ENCODE results near the gene RAD21L1.

RAD21L1 gene

GRCh38 chr20:1287306-1287705 lies 61.5 kb downstream of the RAD21L1 start:
- no peak overlapping the region for H3K4me3 ChIP-seq (ENCODE audit: low read depth, low read length)
- TF ChIP-seq CTCF (IDR thresholded peaks at IDR 0.05; ENCODE audit: borderline replicate concordance, insufficient read depth, low read depth, low read length) = no peak

- no peak for TF ChIP-seq CTCF (IDR thresholded peaks at IDR 0.05; ENCODE audit: borderline replicate concordance, insufficient read depth, low read depth, low read length)
- H3K4me3 ChIP-seq (ENCODE audit: low read depth, low read length) = no peak overlapping the region
Measured at GRCh38 chr20:1287787-1288569, 62.1 kb downstream of the RAD21L1 start.

GRCh38 chr20:1291191-1291741 lies 65.4 kb downstream of the RAD21L1 start:
- H3K4me3 ChIP-seq (ENCODE audit: low read depth, low read length) = no peak overlapping the region
- TF ChIP-seq CTCF (IDR thresholded peaks at IDR 0.05; ENCODE audit: borderline replicate concordance, insufficient read depth, low read depth, low read length) = no peak

GRCh38 chr20:1292620-1293019 lies 66.8 kb downstream of the RAD21L1 start:
- H3K4me3 ChIP-seq (ENCODE audit: low read depth, low read length) = no peak overlapping the region
- no peak for TF ChIP-seq CTCF (IDR thresholded peaks at IDR 0.05; ENCODE audit: borderline replicate concordance, insufficient read depth, low read depth, low read length)

- TF ChIP-seq CTCF (IDR thresholded peaks at IDR 0.05; ENCODE audit: borderline replicate concordance, insufficient read depth, low read depth, low read length) = no peak
Measured at GRCh38 chr20:1293641-1294379, 68.0 kb downstream of the RAD21L1 start.

GRCh38 chr20:1294497-1294896 lies 68.7 kb downstream of the RAD21L1 start:
- no peak for TF ChIP-seq CTCF (IDR thresholded peaks at IDR 0.05; ENCODE audit: borderline replicate concordance, insufficient read depth, low read depth, low read length)

More at GRCh38 chr20:1293641-1294379, 68.0 kb downstream of the RAD21L1 start:
- H3K4me3 ChIP-seq (ENCODE audit: low read depth, low read length) = no peak overlapping the region

More at GRCh38 chr20:1294497-1294896, 68.7 kb downstream of the RAD21L1 start:
- no peak overlapping the region for H3K4me3 ChIP-seq (ENCODE audit: low read depth, low read length)
